Islet precursor cell (in vitro differentiated cells): ENCODE measurements around the gene GALNT5.

Source experiments
- DNase-seq: peaks from one replicate; pipeline ENCODE4 v3.0.0-alpha.2; 2018

GALNT5 gene

DNA sequence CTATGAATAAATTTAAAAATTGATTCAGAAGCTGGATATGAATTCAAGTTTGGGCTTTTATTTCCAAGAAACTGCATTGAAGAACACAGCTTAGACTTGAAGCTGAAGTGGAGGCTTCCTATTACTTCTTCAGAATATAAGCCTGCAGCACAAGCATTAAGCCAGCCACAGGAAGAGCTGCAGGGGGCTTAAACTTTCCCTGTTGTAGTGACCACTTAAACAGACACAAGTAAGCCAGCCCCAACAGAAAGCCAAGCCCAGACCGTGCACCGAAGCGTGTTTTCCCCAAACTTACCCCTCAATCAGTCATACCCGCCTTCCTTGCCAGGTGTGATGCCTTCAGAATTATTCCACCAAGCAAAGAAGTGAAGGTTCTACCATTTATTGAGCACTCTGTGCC lies 39.5 kb downstream of the GALNT5 start:
- DNase-seq, result no peak

DNA sequence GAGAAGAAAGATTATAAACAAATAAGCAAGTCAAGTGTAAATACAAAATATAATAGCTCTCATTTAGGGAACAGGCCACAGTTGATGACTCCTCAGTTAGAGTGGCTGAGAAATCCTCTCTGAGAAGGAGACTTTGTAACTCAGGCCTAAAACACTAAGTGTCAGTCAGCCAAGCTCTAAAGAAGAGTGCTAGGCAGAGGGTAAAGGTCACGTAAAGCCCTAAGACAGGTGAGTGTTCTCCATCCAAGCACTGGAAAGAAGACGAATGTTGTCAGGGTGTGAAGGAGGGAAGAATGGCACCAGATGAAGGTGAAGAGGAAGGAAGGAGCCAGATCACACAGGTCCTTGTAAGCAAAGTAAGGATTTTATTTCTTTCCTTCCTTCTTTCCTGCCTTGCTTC lies 43.8 kb downstream of the GALNT5 start:
- DNase-seq, result no peak

DNA sequence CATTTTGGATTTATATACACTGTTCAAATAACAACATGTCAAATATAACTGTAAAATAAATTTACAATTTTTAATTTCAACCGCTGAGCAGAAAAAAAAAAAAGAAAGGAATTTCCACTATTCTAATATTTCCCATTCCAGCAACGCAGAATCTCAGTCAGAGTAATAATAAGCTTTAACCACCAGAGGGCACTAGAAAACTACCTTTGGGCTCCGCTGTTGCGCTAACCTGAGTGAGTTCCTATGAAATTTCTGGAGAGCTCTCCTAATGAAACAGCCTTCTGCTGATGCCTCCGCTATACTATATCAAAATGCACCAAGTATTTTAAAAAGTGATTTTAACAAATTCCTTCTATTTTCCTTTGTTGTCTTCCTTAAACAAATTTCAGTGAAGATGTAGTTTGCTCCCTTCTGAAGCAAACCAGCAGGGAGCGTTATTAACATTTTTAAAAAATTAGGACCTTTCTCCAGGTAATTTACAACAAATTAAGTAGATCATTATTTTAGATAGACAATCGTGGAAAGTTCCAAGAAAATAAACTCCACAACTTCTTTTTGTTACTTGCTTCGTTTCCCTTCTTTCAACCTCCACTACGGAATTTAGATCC lies 45.1 kb downstream of the GALNT5 start:
- DNase-seq, result no peak

DNA sequence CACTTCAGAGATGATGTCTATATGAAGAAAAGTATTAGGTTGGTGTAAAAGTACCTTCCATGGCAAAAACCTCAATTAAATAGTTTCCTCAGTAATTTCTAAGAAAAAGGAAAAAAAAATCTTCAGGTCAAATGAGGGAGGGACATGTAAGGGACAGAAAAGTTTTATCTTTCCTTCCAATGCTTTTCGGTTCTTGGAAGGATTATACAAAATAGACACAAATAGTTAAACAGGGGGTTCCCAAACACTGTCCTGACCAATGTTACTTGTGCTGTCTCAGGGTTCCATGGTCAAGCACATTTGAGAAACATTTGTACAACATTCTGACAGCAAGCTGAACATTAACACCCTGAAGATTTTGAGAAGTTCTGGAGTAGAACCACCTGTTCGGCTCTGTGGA lies 46.1 kb downstream of the GALNT5 start:
- DNase-seq, result no peak

DNA sequence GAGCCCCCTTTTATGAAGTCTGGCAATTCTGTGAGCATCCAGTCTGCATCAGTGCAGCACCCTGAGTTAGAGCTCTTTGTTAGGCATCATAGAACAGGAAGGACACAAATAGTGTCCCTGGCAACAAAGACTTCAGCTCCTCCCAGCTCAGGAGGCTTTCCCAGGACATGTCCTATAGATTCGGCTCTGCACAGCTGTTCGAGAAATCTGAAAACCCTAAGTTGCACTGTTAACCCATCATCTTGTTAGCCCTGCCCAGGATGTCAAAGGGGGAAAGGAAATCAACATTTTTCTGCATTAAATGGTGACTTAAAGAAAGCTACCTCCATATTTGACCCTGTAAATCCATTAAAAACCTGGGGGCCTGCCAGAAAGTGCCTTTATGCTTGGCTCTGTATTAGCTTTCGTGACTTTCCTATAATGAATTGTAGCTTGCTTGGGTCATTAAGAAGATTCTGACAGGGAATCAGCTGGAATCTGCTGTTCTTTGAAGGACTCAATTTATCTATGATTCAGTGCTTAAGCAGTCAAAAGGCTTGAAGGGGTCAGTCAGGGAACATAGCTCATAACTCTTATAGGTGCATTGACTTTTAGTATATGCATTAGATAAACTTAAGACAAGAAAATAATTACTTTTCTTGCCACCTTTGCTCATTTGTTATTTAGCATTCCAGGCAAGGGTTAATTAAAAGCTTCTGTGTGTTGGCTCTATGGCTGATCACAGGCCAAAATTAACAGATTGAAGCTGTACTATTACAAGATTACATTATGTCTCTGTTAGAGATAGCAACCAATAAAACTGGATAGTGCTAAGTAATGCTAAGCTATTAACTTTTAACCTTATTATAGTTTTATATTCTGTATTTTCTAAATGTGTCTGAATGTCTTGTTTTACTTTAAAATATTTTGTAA lies 47.6 kb downstream of the GALNT5 start:
- no peak for DNase-seq

DNA sequence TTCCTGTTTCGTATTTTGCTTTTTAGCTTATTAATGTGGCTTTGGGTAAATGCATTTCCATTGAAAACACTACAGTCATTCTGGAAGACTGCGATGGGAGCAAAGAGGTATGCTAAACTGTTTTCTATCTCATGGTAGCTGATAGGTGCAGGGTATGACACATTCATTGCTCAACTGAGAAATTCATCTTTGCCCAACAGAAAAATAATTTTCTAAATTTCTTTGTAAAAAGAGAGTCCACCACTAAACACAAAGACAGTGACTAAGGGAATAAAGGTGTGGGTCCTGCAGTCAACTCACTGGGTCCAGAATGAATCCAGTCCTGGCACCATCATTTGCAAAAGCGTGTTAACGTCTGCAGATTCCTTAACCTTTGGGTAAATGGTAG lies 48.2 kb downstream of the GALNT5 start:
- no peak for DNase-seq

DNA sequence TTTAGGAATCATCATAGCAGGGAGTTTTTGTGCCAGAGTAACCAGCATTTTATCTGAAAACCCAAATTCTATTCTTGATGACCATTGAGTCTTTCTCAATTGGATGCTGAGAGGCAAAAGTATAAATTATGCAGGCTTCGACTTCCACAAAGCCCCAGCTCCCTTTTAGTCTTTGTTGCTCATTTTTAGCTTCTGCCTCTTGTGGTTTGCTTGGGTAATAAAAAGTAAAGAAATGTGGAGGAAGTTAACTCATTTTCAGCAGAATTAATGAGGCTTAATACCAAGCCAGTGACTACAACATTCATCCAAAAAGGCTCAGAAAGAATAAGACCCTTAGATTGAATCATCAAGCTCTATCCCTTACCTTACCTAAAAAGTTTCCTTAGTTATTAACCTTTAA lies 49.5 kb downstream of the GALNT5 start:
- DNase-seq, result no peak

DNA sequence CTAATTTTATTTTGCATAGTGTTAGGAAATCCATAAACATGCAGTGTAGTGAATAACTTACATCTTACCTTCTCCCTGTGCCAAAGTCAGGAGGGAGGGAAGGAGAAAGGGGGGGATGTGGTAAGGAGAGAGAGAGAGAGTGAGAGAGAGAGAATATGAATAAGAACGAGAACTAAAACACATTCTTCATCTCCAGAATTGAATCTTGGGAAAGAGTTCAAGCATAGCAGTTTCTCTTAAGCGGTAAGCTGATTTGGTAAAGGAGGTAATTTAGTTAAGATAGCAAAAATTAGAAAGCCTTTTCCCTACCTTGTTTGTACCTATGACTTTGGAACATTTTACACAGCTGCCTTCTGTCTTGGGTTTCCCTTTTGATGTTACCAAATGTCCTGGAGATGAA lies 52.4 kb downstream of the GALNT5 start:
- DNase-seq, result no peak

DNA sequence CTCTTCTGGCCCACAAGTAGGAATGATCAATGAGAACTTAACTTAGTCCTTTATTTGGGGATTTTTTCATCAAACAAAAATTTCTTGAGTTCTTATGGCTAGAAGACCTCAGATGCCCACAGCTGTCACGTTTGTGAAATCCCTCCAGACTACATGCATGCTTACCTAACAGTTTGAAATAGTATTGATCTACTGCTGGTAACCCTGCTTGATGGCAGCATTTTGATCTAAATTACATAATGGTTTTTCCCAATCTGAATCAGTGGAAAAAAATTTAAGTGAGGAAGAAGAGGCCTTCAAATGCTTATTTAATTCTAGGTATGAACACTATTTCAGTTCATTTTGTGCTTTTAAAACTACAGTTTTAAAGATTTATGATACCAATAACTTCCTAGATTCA lies 54.2 kb downstream of the GALNT5 start:
- no peak for DNase-seq

DNA sequence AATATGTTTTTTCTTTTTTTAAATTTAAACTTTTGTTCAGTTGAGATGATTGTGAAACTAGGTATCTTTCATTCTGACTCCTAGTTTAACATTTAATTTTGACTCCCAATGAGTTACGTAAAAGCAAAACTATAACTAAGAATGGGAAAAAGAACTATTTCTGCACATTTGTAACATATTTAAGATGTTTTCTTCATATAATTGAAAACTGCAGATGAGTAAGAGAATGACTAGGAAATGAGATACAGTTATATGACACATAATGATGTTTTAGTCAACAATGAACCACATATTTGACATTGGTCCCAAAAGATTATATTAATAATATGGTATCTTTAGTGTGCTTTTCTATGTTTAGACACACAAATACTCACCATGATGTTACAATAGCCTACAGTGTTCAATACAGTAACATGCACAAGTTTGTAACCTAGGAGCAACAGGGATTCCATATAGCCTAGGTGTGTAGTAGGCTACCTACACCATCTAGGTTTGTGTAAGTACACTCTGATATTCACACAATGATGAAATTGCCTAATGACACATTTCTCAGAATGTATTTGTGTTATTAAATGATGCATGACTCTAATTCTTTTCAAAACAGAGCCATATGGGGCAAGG lies 55.5 kb downstream of the GALNT5 start:
- DNase-seq, result no peak

DNA sequence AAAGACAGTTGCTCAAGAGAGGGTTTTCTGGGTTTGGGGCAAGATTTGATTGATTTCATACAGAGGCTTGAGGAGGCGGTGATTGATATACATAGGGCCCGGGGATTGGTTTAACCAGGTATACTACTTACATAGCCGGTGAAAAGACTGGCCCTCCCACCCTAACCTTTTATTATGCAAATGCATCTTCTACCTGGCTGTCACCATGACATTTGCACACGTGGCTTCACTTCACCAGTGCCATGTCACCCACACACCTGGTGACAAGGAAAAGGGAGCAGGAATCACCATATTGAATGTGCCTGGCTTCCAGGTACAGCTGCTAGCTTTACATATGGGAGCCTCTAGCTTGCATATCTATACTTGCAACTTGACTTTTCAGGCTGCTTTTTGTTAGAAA lies 58.4 kb downstream of the GALNT5 start:
- no peak for DNase-seq

DNA sequence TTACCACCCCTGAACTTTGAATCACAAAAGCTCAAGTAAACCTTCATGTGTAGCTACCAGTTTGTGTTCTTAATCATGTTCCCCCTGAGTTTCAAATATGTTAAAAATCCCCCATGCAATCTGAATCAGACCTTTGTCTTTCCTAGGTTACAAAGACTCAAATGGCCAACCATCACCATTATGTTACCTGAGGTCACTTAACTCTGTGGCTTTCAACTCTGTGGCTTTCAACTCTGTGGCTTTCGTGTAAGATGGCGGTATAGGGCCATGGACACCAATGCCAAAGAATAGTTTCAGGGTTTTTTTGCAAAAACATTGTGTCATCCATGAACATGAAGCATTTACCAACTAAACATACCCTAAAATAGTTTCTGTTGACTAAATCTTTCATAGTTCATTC lies 61.4 kb downstream of the GALNT5 start:
- no peak for DNase-seq

DNA sequence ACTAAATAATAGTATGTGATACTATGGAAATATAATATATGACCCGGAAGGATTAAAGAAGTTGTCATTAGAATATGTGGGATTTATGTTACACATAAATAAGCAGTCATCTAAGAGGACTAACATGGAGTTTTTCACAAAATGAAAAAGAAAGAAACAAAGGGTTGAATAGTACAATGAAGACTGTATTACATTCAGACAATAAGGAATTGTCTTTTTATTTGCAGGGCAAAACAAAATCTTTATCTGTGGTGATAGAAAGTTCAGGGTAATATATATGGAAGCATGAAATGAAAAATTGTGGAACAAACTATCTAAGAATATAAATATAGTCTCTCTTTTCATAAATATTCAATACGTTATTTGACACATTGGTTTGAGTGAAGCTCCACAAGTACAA lies 62.3 kb downstream of the GALNT5 start:
- no peak for DNase-seq

DNA sequence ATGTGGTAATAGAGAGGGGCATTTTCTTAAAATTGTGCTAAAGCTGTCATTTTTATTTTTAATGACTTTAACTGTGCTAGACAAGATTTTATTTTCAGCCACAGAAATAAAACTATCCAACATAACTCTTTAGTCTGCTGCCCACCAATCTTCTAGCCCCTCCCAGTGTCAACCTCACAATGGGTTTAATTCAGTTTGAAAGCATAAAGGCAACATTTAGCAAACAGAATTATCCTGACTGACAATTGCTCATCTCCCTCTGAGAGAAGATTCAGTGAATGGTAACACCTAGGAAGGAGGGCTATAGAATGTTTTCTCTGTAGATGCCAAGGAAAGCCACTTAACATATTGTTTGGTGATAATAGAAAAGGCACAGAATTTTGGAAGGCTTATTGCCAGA lies 62.9 kb downstream of the GALNT5 start:
- no peak for DNase-seq

DNA sequence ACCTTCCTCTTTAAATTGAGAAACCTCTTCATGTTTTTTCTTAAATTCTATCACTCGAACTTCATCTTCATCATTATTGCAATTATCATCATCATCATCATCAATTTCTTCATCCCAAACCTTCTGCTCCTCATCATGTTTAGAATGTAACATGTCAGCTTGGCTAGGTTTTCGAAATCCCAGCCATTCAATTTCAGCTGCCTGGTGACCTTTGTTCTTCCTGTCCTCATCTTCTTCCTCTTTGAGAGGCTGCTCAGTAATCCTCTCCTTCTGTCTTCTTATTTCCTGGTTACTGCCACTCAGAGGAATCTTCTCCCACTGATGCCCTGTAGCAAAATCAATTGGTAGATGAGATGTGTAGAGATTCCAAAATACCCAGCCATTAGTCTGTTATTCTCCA lies 64.0 kb downstream of the GALNT5 start:
- DNase-seq, result no peak

DNA sequence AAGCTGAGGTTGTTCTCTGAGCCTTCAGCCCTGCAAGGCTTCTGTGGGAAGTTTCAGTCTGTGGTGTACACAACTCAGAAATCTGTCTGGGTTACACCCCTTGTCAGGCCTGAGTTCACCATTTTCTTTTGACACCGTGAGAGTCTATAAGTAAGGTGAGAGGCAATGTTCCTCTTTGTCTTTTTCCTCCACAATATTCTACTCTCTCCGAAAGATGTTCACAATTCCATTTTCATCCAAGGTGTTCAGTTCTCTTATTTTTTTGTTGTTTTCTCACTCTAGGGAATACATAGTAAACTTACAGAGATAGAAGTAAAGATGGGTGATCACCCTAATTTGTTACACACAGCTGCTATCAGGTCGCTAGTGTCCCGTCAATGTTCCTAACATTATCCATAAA lies 64.9 kb downstream of the GALNT5 start:
- DNase-seq, result no peak

DNA sequence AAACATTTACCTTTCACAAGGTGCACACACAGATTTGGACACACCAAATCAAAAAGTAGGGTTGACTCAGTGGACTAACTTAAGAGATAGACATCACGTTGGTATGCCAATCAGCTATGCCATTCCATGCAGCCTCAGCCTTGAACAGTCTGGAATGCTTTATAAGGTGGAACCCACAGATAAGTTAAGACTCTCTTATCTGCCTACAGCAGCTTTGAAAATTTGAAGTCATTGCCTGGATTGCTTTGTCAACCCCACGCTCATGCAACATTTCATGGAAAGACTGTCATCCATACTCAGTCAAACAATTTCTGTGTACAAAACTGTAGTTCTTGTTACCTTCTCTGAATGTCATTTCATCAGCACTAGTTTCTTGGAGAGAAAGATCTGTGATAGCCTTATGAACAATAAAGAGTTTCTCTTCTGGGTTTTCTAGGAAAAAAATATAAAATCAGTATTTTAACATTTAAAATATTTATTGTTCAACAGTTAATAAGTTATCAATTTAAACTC lies 66.9 kb downstream of the GALNT5 start:
- no peak for DNase-seq

DNA sequence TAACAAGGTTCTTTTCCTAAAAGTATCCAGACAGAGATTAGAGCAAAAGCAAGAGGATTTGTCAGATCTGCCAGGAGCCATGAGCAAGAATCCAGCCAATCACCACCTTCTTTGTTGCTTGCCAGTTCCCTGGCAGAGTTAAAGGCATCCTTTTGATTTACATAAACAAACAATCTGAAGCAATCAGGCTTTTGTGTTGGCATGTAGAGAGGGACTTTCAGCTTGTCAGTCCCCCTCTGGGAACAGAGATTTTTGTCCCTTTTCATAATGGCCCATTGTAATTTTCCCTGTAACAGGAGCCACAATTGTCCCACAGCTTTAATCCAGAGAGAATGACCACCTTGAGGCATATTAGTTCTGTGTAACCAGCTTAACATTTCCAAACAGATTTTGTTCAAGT lies 68.3 kb downstream of the GALNT5 start, which contains the start of gene ERMN:
ERMN (minus strand) TSS at position 39 of the 400 bp plus-strand sequence. CDS start 182 bp downstream, outside the sequence.
- peak; percentile 57 for DNase-seq

DNA sequence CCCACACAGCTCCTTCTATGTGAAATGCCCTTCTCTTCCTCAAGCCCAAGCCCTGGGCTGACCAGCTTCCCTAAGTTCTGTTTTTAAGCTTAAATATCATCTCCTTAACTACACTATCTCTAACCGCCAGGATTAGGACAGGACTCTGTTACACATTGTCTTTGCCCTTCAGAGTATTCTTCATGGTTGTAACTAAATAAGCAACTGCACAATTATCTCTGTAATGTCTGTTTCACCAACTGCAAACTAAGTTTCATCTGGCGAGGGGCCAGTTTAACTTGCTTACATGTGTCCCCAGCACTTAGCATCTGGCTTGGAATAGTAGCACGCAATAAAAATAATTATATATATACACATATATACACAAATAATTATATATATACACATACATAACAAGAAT lies 69.2 kb downstream of the GALNT5 start:
- no peak for DNase-seq

DNA sequence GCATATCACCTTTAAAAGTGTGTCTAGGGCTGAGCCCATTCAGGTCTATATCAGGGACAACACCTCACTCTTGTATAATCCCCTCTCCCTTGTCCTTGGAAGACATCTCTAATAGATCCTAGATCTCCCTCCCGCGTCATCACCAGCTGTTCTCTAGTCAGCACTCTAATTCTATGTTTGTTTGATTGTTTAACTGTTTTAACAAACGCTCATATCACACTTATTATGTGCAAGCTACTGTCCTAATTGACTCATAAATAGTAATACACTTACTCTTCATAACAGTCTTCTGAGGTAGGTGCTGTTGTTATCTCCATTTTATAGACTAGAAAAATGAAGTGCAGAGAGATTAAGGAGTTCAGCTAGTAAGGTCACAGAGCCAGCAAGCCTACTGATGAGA lies 69.7 kb downstream of the GALNT5 start:
- DNase-seq, result no peak

DNA sequence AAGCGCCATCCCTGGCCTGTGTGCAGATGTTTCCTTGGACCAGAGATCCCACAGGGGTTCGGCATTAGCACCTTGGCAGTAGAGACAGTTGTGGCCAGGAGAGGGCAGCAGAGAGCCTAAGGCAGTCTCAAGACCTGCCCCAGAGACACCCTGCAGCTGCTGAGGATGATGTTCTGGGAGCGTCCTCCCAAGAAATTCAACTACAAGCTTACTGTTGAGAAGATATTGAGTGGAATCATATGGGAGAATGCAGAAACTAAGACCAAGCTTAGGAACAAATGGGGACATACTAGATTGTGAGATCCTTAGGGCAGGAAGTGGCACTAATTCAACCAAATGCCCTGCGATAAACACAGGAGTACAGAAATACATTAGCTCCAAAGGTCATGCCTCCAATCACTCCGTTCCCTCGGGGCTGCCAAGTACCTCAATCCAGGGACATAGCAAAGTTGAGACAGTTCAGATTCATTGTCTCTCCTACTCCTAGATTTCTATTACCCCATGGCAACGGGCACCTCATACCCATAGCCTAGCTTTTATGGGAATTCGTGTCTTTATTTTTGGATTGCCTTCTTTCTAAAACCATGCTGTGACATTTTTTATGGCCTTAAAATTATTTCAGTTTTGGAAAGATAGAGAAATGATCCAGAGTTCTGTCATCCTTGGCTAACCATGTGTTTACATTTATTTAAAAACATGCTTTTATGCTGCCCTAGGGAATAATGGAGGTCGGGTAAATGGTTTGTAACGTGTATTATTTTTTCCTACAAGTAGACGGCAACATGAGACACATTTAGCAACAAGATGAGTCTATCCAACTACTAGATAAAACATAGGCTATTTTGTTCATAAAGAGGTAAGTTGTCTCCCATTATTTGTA lies 70.4 kb downstream of the GALNT5 start:
- DNase-seq, result peak; percentile 91

DNA sequence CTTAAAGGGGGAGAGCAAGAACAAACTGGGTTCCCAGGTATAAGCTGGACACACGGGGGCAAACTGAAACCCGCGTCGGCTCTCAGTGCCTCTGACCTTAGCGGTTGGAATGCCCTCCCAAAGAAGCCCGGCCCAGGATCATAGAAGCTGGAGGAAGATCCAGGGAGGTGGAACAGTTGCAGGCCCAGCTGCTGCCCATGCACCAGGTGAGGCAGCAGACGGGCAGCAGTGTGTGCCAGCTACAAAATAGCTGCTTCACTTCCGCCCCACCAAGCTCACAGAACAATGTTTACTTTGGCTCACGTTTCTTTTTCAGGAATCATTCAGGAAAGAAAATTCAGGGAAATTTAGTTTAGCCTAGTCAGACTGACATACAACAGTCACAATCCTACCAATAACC lies 72.0 kb downstream of the GALNT5 start:
- DNase-seq, result no peak
